OCI-LY3 (cell line): ENCODE results near the gene ANKEF1.

Experiments
- CTCF ChIP-seq: fragments of 200-600, 300-600 bp; sonication (generic); IDR thresholded peaks from 2 replicates; pipeline ENCODE4 v1.5.1; 2014; ENCODE audit warnings: antibody characterized with exemption, low read length, low read depth
- EZH2phosphoT487 ChIP-seq: fragments of 200-600 bp; shearing (Covaris generic); IDR thresholded peaks from 2 replicates; pipeline ENCODE4 v1.6.1; 2018; ENCODE audit warnings: antibody characterized with exemption, mixed run types, low read depth

- no peak for TF ChIP-seq CTCF
- no peak for TF ChIP-seq EZH2phosphoT487
Observed at GRCh38 chr20:10051185-10051584, 16.4 kb downstream of the ANKEF1 start.
